Astrocyte (in vitro differentiated cells and primary cell): ENCODE measurements around the gene KIF21B. TPM values are rescaled to one million over a fixed set of nuclear protein-coding genes. Genes with fewer than 3 reads are reported as not detected.
A peak's percentile ranks its signal among the peaks of the same experiment; 100 is the strongest.

Source experiments
- DNase-seq: peaks from one replicate; pipeline ENCODE4 v3.0.0-alpha.2; 2010; ENCODE audit warnings: low read depth
- FAIRE-seq: peaks from 2 replicates; lab custom pipeline; 2011; peaks lifted over from hg19 to GRCh38; lab: Jason Lieb, UNC
- H2AFZ ChIP-seq: 2 replicates; pipeline ENCODE4 v1.6.0; 2012; ENCODE audit warnings: low read depth, low read length, inconsistent platforms
- H3K27ac ChIP-seq: 2 replicates; pipeline ENCODE4 v1.5.1; 2011; ENCODE audit warnings: low read depth, low read length, inconsistent platforms
- H3K27me3 ChIP-seq: 2 replicates; pipeline ENCODE4 v1.6.0; 2011; ENCODE audit warnings: low read length, inconsistent platforms; ENCODE audit not compliant: insufficient read depth
- H3K36me3 ChIP-seq: 2 replicates; pipeline ENCODE4 v1.5.1; 2011; ENCODE audit warnings: low read length, inconsistent platforms; ENCODE audit not compliant: insufficient read depth
- H3K4me1 ChIP-seq: 2 replicates; pipeline ENCODE4 v1.5.1; 2011; ENCODE audit warnings: low read length, inconsistent platforms; ENCODE audit not compliant: insufficient read depth
- H3K4me2 ChIP-seq: 2 replicates; pipeline ENCODE4 v1.6.0; 2012; ENCODE audit warnings: low read length, inconsistent platforms
- H3K4me3 ChIP-seq: 2 replicates; pipeline ENCODE4 v1.5.1; 2011; ENCODE audit warnings: low read depth, mild to moderate bottlenecking, low read length, inconsistent platforms; ENCODE audit not compliant: insufficient read depth
- H3K79me2 ChIP-seq: 2 replicates; pipeline ENCODE4 v1.6.0; 2012; ENCODE audit warnings: mild to moderate bottlenecking, low read length, inconsistent platforms; ENCODE audit not compliant: insufficient read depth
- H3K9ac ChIP-seq: 2 replicates; pipeline ENCODE4 v1.6.0; 2012; ENCODE audit warnings: mild to moderate bottlenecking, low read length, inconsistent platforms
- H3K9me3 ChIP-seq: 2 replicates; pipeline ENCODE4 v1.5.1; 2012; ENCODE audit warnings: low read depth, mild to moderate bottlenecking, low read length, inconsistent platforms; ENCODE audit not compliant: insufficient read depth
- H4K20me1 ChIP-seq: 2 replicates; pipeline ENCODE4 v1.6.0; 2012; ENCODE audit warnings: low read length, inconsistent platforms; ENCODE audit not compliant: insufficient read depth
- H3K27ac Mint-ChIP-seq: one replicate; pipeline ENCODE4 v1.8.0; 2021; ENCODE audit warnings: mild to moderate bottlenecking, mixed read lengths; ENCODE audit not compliant: unreplicated experiment
- H3K27me3 Mint-ChIP-seq: one replicate; pipeline ENCODE4 v1.8.0; 2021; ENCODE audit warnings: low read depth, mixed read lengths; ENCODE audit not compliant: unreplicated experiment
- H3K36me3 Mint-ChIP-seq: one replicate; pipeline ENCODE4 v1.8.0; 2021; ENCODE audit warnings: low read depth, mixed read lengths; ENCODE audit not compliant: unreplicated experiment
- H3K4me1 Mint-ChIP-seq: one replicate; pipeline ENCODE4 v1.8.0; 2021; ENCODE audit warnings: low read depth, mixed read lengths; ENCODE audit not compliant: unreplicated experiment
- H3K4me3 Mint-ChIP-seq: one replicate; pipeline ENCODE4 v1.8.0; 2021; ENCODE audit warnings: mild to moderate bottlenecking, moderate library complexity, mixed read lengths; ENCODE audit not compliant: unreplicated experiment
- H3K9me3 Mint-ChIP-seq: one replicate; pipeline ENCODE4 v1.8.0; 2021; ENCODE audit warnings: mild to moderate bottlenecking, mixed read lengths; ENCODE audit not compliant: unreplicated experiment
- CTCF ChIP-seq: IDR thresholded peaks from 2 replicates; pipeline ENCODE4 v1.5.1; 2011; ENCODE audit warnings: low read depth, mild to moderate bottlenecking, inconsistent platforms, low read length, moderate library complexity; ENCODE audit not compliant: insufficient read depth
- EZH2 ChIP-seq: IDR thresholded peaks from 2 replicates; pipeline ENCODE4 v1.6.1; 2012; ENCODE audit warnings: mild to moderate bottlenecking, low read length, inconsistent platforms; ENCODE audit not compliant: insufficient read depth
- total RNA-seq: library from RNA; stranded (reverse); gene quantifications from 2 replicates; pipeline ENCODE4 v1.2.1, GENCODE V29; 2021

KIF21B gene
- total RNA-seq, 1 donor from 2014 or later = 4.7 TPM

- no peak overlapping the region for H3K4me3 ChIP-seq
- Mint-ChIP-seq H3K4me1 (peaks cover 40% of the 10 kb centered on the region), H3K27ac (no peak overlapping the region), H3K36me3 (no peaks in the 10 kb centered on the region), H3K27me3 (peaks cover 8% of the 10 kb centered on the region), H3K9me3 (no peaks in the 10 kb centered on the region), H3K4me3 (no peak overlapping the region)
- no peaks in the 10 kb centered on the region for H3K36me3 ChIP-seq
- peaks cover 14% of the 10 kb centered on the region for H4K20me1 ChIP-seq
- no peak overlapping the region for H2AFZ ChIP-seq
- no peaks in the 10 kb centered on the region for H3K79me2 ChIP-seq
- H3K4me2 ChIP-seq = no peak overlapping the region
- no peak for TF ChIP-seq EZH2
- TF ChIP-seq CTCF = no peak
- FAIRE-seq (no peak), DNase-seq (no peak)
- no peaks in the 10 kb centered on the region for H3K9me3 ChIP-seq
- no peaks in the 10 kb centered on the region for H3K27me3 ChIP-seq
- no peak overlapping the region for H3K9ac ChIP-seq
- H3K27ac ChIP-seq = no peak overlapping the region
- peaks cover 28% of the 10 kb centered on the region for H3K4me1 ChIP-seq
Measured at GRCh38 chr1:201020040-201020591, 3.4 kb downstream of the KIF21B start.

GRCh38 chr1:201019321-201019977 lies 4.1 kb downstream of the KIF21B start:
- no peak overlapping the region for H2AFZ ChIP-seq
- DNase-seq (no peak), FAIRE-seq (no peak)
- Mint-ChIP-seq H3K27ac (no peak overlapping the region), H3K4me3 (no peak overlapping the region), H3K36me3 (no peaks in the 10 kb centered on the region), H3K9me3 (no peaks in the 10 kb centered on the region), H3K4me1 (peaks cover 38% of the 10 kb centered on the region), H3K27me3 (peaks cover 8% of the 10 kb centered on the region)
- peaks cover 20% of the 10 kb centered on the region for H4K20me1 ChIP-seq
- no peak overlapping the region for H3K27ac ChIP-seq
- H3K27me3 ChIP-seq = no peaks in the 10 kb centered on the region
- no peak for TF ChIP-seq CTCF
- H3K4me1 ChIP-seq = peaks cover 32% of the 10 kb centered on the region
- no peak overlapping the region for H3K9ac ChIP-seq
- H3K36me3 ChIP-seq = no peaks in the 10 kb centered on the region
- no peaks in the 10 kb centered on the region for H3K79me2 ChIP-seq
- peak overlapping the region; percentile 13 for H3K4me2 ChIP-seq
- H3K4me3 ChIP-seq = no peak overlapping the region
- H3K9me3 ChIP-seq = no peaks in the 10 kb centered on the region

GRCh38 chr1:201017828-201018163 lies 5.7 kb downstream of the KIF21B start:
- H3K4me1 ChIP-seq = peaks cover 32% of the 10 kb centered on the region
- no peak overlapping the region for H2AFZ ChIP-seq
- no peak overlapping the region for H3K4me2 ChIP-seq
- Mint-ChIP-seq H3K27me3 (peaks cover 9% of the 10 kb centered on the region), H3K36me3 (no peaks in the 10 kb centered on the region), H3K9me3 (no peaks in the 10 kb centered on the region), H3K4me3 (no peak overlapping the region), H3K4me1 (peaks cover 34% of the 10 kb centered on the region), H3K27ac (no peak overlapping the region)
- no peak overlapping the region for H3K4me3 ChIP-seq
- H3K27ac ChIP-seq = no peak overlapping the region
- FAIRE-seq = no peak
- no peak for DNase-seq
- TF ChIP-seq CTCF = no peak
- no peak for TF ChIP-seq EZH2
- peaks cover 21% of the 10 kb centered on the region for H4K20me1 ChIP-seq
- no peaks in the 10 kb centered on the region for H3K9me3 ChIP-seq
- H3K27me3 ChIP-seq = no peaks in the 10 kb centered on the region
- no peaks in the 10 kb centered on the region for H3K79me2 ChIP-seq
- no peak overlapping the region for H3K9ac ChIP-seq
- H3K36me3 ChIP-seq = no peaks in the 10 kb centered on the region
